ENCODE data around the gene EDEM3. TPM values are rescaled to one million over a fixed set of nuclear protein-coding genes. Genes with fewer than 3 reads are reported as not detected.

Gene EDEM3
- total and polyA plus RNA-seq, 9 donors = 7.1 to 22.7 (median 18.5) TPM

- Histone ChIP-seq H3K36me3 (no peaks in the 10 kb centered on the region), H3K4me1 (ENCODE audit: insufficient read depth) (no peaks in the 10 kb centered on the region), H3K9me3 (no peaks in the 10 kb centered on the region), H3K27me3 (no peaks in the 10 kb centered on the region), H3K4me3 (no peak overlapping the region), H3K27ac (no peak overlapping the region)
- 84 to 92% (median 86%) methylated on average over 6 of the region's 6 CpGs for WGBS, 3 donors
- intact Hi-C loops (cut with DNase I) = no loop called here
- no peak for DNase-seq
- TF ChIP-seq POLR2A (IDR thresholded peaks at IDR 0.05) (no peak), CTCF (IDR thresholded peaks at IDR 0.05) (no peak), EP300 (IDR thresholded peaks at IDR 0.05) (no peak)
Observed at GRCh38 chr1:184648856-184649201, 105.8 kb downstream of the EDEM3 start.

GRCh38 chr1:184648160-184648855, 106.3 kb downstream of the EDEM3 start:
- no peaks in the 10 kb centered on the region for H3K4me1 ChIP-seq (ENCODE audit: insufficient read depth)
- TF ChIP-seq CTCF (IDR thresholded peaks at IDR 0.05) (no peak), EP300 (IDR thresholded peaks at IDR 0.05) (no peak), POLR2A (IDR thresholded peaks at IDR 0.05) (no peak)
- 88 to 92% (median 91%) methylated on average over 4 of the region's 4 CpGs for WGBS, 3 donors
- no peaks in the 10 kb centered on the region for H3K9me3 ChIP-seq
- no peak overlapping the region for H3K27ac ChIP-seq
- DNase-seq = no peak
- no peaks in the 10 kb centered on the region for H3K36me3 ChIP-seq
- H3K27me3 ChIP-seq = no peaks in the 10 kb centered on the region
- intact Hi-C loops (cut with DNase I) = no loop called here
- no peak overlapping the region for H3K4me3 ChIP-seq

- Histone ChIP-seq H3K36me3 (no peaks in the 10 kb centered on the region), H3K4me3 (no peak overlapping the region), H3K4me1 (ENCODE audit: insufficient read depth) (no peaks in the 10 kb centered on the region), H3K9me3 (no peaks in the 10 kb centered on the region), H3K27ac (no peak overlapping the region), H3K27me3 (no peaks in the 10 kb centered on the region)
- DNase-seq = no peak
- 85 to 92% (median 91%) methylated on average over 4 of the region's 4 CpGs for WGBS, 3 donors
- TF ChIP-seq CTCF (IDR thresholded peaks at IDR 0.05) = no peak
- TF ChIP-seq POLR2A (IDR thresholded peaks at IDR 0.05) = no peak
- TF ChIP-seq EP300 (IDR thresholded peaks at IDR 0.05) = no peak
- intact Hi-C loops (cut with DNase I) = no loop called here
Observed at GRCh38 chr1:184647471-184647870, 107.2 kb downstream of the EDEM3 start.

GRCh38 chr1:184646824-184647223, 107.8 kb downstream of the EDEM3 start:
- H3K4me1 ChIP-seq (ENCODE audit: insufficient read depth) = no peaks in the 10 kb centered on the region
- TF ChIP-seq EP300 (IDR thresholded peaks at IDR 0.05) (no peak), CTCF (IDR thresholded peaks at IDR 0.05) (no peak), POLR2A (IDR thresholded peaks at IDR 0.05) (no peak)
- H3K27me3 ChIP-seq = no peaks in the 10 kb centered on the region
- DNase-seq = no peak
- no peak overlapping the region for H3K4me3 ChIP-seq
- no peak overlapping the region for H3K27ac ChIP-seq
- no peaks in the 10 kb centered on the region for H3K36me3 ChIP-seq
- no peaks in the 10 kb centered on the region for H3K9me3 ChIP-seq
- intact Hi-C loops (cut with DNase I) = no loop called here
- 85 to 98% (median 97%) methylated on average over 3 of the region's 3 CpGs for WGBS, 3 donors
